Stomach smooth muscle (tissue), 2 donors: ENCODE measurements around the gene ANO2.
"Not testable (repeated sequence)": the region's sequence is repeated elsewhere in the genome, so short reads cannot be mapped to it uniquely, and the experiment has no call there.

Experiments
- H3K27ac ChIP-seq: one replicate; pipeline ENCODE4 v1.7.0; 2013; ENCODE audit warnings: mild to moderate bottlenecking, low read length, inconsistent platforms
- H3K27me3 ChIP-seq, 2 donors: one replicate each; pipeline ENCODE4 v1.7.0; 2013; ENCODE audit warnings: low read length in 2 of 2; ENCODE audit not compliant: insufficient read depth in 2 of 2, control insufficient read depth in 1 of 2
- H3K36me3 ChIP-seq, 2 donors: one replicate each; pipeline ENCODE4 v1.7.0; 2013; ENCODE audit warnings: low read length in 2 of 2; ENCODE audit not compliant: control insufficient read depth in 2 of 2, insufficient read depth in 2 of 2
- H3K4me1 ChIP-seq: one replicate; pipeline ENCODE4 v1.7.0; 2013; ENCODE audit warnings: low read length; ENCODE audit not compliant: control insufficient read depth, insufficient read depth
- H3K4me3 ChIP-seq, 2 donors: one replicate each; pipeline ENCODE4 v1.7.0; 2013; ENCODE audit warnings: low read length in 2 of 2
- H3K9ac ChIP-seq, 2 donors: one replicate each; pipeline ENCODE4 v1.7.0; 2013; ENCODE audit warnings: low read length in 2 of 2, mild to moderate bottlenecking in 1 of 2
- H3K9me3 ChIP-seq, 2 donors: one replicate each; pipeline ENCODE4 v1.7.0; 2013; ENCODE audit warnings: low read length in 2 of 2; ENCODE audit not compliant: control insufficient read depth in 2 of 2
- donor health status: healthy.
- donor health status: Pancreatic carcinoma.

Gene ANO2

GRCh38 chr12:5556946-5557673, 387.9 kb downstream of the ANO2 start:
- H3K4me3 ChIP-seq = no peak overlapping the region
- no peaks in the 10 kb centered on the region for H3K9me3 ChIP-seq
- H3K27me3 ChIP-seq = no peaks in the 10 kb centered on the region
- no peaks in the 10 kb centered on the region for H3K36me3 ChIP-seq
- no peak overlapping the region for H3K9ac ChIP-seq
- no peak overlapping the region for H3K27ac ChIP-seq
- H3K4me1 ChIP-seq = no peaks in the 10 kb centered on the region

- H3K9ac ChIP-seq = no peak overlapping the region
- H3K27me3 ChIP-seq = no peaks in the 10 kb centered on the region
- H3K9me3 ChIP-seq = no peaks in the 10 kb centered on the region
- H3K36me3 ChIP-seq = no peaks in the 10 kb centered on the region
- no peaks in the 10 kb centered on the region for H3K4me1 ChIP-seq
- no peak overlapping the region for H3K4me3 ChIP-seq
- H3K27ac ChIP-seq = no peak overlapping the region
Measured at GRCh38 chr12:5556033-5556614, 388.9 kb downstream of the ANO2 start.

GRCh38 chr12:5554711-5555110, 390.3 kb downstream of the ANO2 start:
- Histone ChIP-seq H3K36me3 (no peaks in the 10 kb centered on the region), H3K27me3 (peaks cover 0 to under 1% of the 10 kb centered on the region in 2 donors)

GRCh38 chr12:5549011-5549410, 396.0 kb downstream of the ANO2 start:
- Histone ChIP-seq H3K36me3 (no peaks in the 10 kb centered on the region), H3K9ac (no peak overlapping the region), H3K27ac (no peak overlapping the region), H3K27me3 (peaks cover 0 to 2% of the 10 kb centered on the region in 2 donors), H3K4me3 (no peak overlapping the region), H3K4me1 (no peaks in the 10 kb centered on the region), H3K9me3 (no peaks in the 10 kb centered on the region)

More at GRCh38 chr12:5554711-5555110, 390.3 kb downstream of the ANO2 start:
- Histone ChIP-seq H3K9me3 (no peaks in the 10 kb centered on the region), H3K4me1 (no peaks in the 10 kb centered on the region), H3K27ac (no peak overlapping the region), H3K4me3 (no peak overlapping the region), H3K9ac (no peak overlapping the region)

- Histone ChIP-seq H3K27me3 (peaks cover 0 to 2% of the 10 kb centered on the region in 2 donors), H3K4me1 (no peaks in the 10 kb centered on the region), H3K36me3 (no peaks in the 10 kb centered on the region), H3K27ac (no peak overlapping the region), H3K9me3 (no peaks in the 10 kb centered on the region), H3K9ac (no peak overlapping the region), H3K4me3 (no peak overlapping the region)
Measured at GRCh38 chr12:5548152-5548943, 396.7 kb downstream of the ANO2 start.

- Histone ChIP-seq H3K36me3 (no peaks in the 10 kb centered on the region), H3K27me3 (peaks cover 0 to 2% of the 10 kb centered on the region in 2 donors)
Measured at GRCh38 chr12:5546616-5547015, 398.4 kb downstream of the ANO2 start.

GRCh38 chr12:5537771-5538170, 407.3 kb downstream of the ANO2 start:
- Histone ChIP-seq H3K36me3 (no peaks in the 10 kb centered on the region), H3K4me1 (no peaks in the 10 kb centered on the region), H3K4me3 (no peak overlapping the region), H3K27ac (no peak overlapping the region), H3K27me3 (no peaks in the 10 kb centered on the region), H3K9me3 (no peaks in the 10 kb centered on the region), H3K9ac (no peak overlapping the region)

More at GRCh38 chr12:5546616-5547015, 398.4 kb downstream of the ANO2 start:
- Histone ChIP-seq H3K4me1 (no peaks in the 10 kb centered on the region), H3K9ac (no peak overlapping the region), H3K9me3 (no peaks in the 10 kb centered on the region), H3K4me3 (no peak overlapping the region), H3K27ac (no peak overlapping the region)

- not testable (repeated sequence) for H3K9me3 ChIP-seq, H3K4me3 ChIP-seq, H3K4me1 ChIP-seq, H3K36me3 ChIP-seq, H3K9ac ChIP-seq, H3K27me3 ChIP-seq, H3K27ac ChIP-seq
Measured at GRCh38 chr12:5537026-5537615, 407.9 kb downstream of the ANO2 start.

GRCh38 chr12:5535541-5535940, 409.5 kb downstream of the ANO2 start:
- Histone ChIP-seq H3K4me3 (no peak overlapping the region), H3K9ac (no peak overlapping the region), H3K27me3 (no peaks in the 10 kb centered on the region), H3K4me1 (no peaks in the 10 kb centered on the region), H3K27ac (no peak overlapping the region), H3K9me3 (no peaks in the 10 kb centered on the region), H3K36me3 (no peaks in the 10 kb centered on the region)

GRCh38 chr12:5534426-5535199, 410.4 kb downstream of the ANO2 start:
- Histone ChIP-seq H3K9me3 (no peaks in the 10 kb centered on the region), H3K4me1 (no peaks in the 10 kb centered on the region), H3K9ac (no peak overlapping the region)

More at GRCh38 chr12:5534426-5535199, 410.4 kb downstream of the ANO2 start:
- no peaks in the 10 kb centered on the region for H3K36me3 ChIP-seq
- no peak overlapping the region for H3K4me3 ChIP-seq
- H3K27me3 ChIP-seq = no peaks in the 10 kb centered on the region
- H3K27ac ChIP-seq = no peak overlapping the region
